Fibroblast of skin of right quadriceps (primary cell): ENCODE measurements around the gene SLC5A11.
A peak's percentile ranks its signal among the peaks of the same experiment; 100 is the strongest.
"Not testable (repeated sequence)": the region's sequence is repeated elsewhere in the genome, so short reads cannot be mapped to it uniquely, and the experiment has no call there.

Experiments used
- DNase-seq: peaks from one replicate; pipeline ENCODE4 v3.0.0-alpha.2; 2013

Gene SLC5A11

DNA sequence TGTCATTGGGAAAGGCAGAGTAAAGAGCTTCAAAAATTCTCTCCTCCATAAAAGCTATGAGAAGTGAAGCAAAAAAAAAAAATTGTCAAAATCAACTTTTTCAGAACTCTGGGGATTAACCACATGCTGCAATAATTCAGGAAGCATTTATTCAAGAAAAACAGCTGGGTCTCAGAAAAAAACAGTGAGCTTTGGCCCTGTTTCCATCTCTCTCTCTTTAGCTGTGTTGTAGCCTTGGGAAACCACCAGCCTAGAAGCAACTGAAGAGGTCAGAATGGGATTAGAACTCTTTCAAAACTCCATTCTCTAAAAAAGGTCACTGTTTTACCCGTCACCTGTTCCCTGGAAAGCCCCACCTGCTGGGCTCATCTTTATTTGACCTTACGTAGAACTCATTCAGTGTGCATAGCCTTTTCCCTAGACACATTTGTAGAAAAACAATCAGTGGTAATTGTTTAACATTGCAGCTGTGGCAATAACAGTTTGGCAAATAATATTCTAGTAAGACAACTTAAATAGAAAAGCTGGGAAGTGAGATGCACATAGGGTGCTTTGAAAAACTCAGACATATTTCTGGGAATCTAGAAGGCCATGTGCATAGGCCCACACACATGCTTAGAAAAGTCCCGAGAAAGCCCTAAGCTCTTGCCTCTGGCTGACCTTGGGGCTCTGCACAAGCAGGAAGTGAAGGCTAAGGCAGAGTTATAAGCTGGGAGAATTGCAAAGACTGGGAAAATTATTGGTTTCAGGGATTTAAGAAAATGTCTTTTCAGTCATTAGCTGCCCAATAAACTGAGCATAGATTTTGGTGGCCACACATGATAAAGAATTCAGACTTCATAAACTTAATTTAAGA lies 18.0 kb downstream of the SLC5A11 start:
- DNase-seq: no peak

DNA sequence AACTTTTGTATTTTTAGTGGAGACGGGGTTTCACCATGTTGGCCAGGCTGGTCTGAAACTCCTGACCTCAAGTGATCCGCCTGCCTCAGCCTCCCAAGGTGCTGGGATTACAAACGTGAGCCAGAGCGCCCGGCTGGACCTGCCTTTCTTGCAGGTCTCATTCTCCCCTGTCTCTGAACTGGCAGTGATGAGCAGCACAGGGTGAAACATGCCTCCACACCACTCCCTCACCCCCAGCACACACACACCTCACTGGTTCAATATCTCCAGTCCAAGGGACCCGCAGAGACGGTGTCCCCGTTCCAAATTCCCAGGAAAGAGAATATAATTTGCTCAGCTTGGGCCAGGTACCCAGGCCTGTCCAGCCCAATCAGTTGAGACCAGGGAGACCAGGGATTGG lies 23.3 kb downstream of the SLC5A11 start:
- no peak for DNase-seq

GRCh38 chr16:24871891-24872290 lies 26.1 kb downstream of the SLC5A11 start:
- no peak for DNase-seq

GRCh38 chr16:24873028-24873427 lies 27.3 kb downstream of the SLC5A11 start:
- no peak for DNase-seq

DNA sequence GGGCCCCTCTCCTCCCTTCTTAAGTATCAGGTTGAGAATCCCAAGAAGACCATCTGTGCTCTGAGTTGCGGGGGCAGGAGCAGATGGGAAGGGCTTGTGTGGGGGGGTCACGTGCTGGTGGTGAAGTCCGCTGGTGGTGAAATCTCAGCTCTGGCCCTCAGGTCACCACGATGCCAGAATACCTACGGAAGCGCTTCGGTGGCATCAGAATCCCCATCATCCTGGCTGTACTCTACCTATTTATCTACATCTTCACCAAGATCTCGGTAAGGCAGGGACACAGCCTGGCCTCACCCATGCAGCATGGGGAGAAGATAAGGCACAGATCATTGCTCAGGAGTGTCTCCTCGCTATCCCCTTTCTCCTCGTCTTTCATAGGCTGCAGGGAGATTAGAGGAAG lies 29.7 kb downstream of the SLC5A11 start:
- no peak for DNase-seq

GRCh38 chr16:24876231-24876630 lies 30.5 kb downstream of the SLC5A11 start:
- DNase-seq: no peak

DNA sequence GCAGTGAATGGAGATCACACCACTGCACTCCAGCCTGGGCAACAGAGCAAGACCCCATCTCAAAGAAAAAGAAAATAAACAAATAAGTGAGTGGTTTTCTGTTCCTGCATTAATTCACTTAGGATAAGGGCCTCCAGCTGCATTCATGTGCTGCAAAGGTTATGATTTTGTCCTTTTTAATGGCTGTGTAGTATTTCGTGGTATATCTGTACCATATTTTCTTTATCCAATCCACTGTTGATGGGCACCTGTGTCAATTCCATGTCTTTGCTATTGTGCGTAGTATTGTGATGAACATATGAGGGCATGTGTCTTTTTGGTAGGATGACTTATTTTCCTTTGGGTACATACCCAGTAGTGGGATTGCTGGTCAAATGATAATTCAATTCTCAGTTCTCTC lies 33.9 kb downstream of the SLC5A11 start:
- no peak for DNase-seq

- no peak for DNase-seq
Measured at GRCh38 chr16:24883714-24884151, 38.0 kb downstream of the SLC5A11 start.

DNA sequence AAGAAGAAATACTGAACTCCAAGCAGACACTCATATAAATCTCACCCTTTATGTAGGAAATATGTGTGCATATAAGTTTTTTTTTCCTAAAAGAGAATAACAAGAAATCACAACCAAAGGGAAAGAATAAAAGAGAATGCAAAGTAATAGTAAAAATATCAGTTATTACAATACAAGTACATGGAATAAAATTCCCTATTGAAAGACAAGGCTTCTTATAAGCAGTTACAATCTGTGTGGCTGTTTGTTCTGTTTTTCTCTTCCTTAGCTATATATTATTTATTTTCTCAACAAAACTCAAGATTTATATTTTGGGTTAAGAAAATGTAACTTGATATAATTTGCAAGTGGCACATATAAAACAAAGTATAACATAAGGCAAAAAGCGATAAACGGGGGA lies 41.7 kb downstream of the SLC5A11 start:
- DNase-seq: no peak

DNA sequence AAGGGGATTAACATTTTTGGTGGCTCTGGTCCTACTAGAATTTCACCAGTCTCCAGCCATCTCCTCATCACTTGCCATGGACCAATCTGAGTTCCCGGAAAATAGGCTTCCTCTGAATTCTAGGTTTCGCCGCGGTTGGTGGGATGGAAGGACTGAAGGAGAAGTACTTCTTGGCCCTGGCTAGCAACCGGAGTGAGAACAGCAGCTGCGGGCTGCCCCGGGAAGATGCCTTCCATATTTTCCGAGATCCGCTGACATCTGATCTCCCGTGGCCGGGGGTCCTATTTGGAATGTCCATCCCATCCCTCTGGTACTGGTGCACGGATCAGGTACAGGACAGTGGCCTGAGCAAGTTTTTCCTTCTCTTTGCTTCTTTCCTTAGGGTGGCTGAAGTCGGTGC lies 45.0 kb downstream of the SLC5A11 start:
- no peak for DNase-seq

DNA sequence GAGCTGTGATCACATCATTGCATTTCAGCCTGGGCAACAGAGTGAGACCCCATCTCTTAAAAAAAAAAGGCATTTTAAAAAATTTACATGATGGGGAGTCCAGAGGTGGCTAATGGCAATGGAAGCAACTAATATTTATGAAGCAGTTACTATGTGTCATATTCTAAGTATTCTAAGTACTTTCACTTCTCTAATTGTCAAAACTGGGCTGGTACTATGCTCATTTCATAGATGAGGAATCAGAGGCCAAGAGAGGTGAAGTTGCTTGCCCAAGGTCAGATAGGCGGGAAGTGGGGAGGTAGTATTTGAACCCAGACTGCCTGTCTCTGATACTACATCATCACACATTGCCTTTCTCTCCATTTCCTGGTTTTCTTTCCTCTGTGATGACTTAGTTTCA lies 50.7 kb downstream of the SLC5A11 start:
- DNase-seq: no peak

DNA sequence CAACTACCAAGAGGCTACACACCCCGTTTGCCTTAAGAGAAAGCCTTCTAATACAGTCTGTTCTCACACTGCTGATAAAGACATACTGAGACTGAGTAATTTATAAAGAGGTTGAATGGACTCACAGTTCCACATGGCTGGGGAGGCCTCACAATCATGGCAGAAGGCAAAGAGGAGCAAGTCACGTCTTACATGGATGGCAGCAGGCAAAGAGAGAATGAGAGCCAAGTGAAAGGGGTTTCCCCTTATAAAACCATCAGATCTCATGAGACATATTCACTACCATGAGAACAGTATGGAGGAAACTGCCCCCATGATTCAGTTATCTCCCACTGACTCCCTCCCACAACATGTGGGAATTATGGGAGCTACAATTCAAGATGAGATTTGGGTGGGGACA lies 51.8 kb downstream of the SLC5A11 start:
- not testable (repeated sequence) for DNase-seq

DNA sequence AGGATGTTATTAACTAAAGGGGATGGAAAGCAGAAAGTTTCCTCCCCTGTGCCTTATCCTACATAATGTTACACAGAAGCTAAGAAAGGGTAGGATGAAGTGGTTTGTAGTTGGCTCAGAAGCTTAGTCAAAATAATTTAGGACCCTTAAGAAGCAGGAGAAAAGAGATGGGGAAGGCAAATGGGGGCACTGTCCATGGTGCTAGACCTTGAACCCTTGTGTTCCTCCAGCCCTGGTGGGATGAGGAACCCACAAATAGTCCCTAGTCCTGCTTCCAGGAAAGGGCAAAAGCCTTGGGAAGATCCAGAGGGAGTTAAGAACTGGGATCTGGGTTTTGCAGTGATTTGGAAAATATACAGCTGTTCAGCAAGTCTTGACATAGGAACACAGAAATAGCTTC lies 54.5 kb downstream of the SLC5A11 start:
- DNase-seq: no peak

DNA sequence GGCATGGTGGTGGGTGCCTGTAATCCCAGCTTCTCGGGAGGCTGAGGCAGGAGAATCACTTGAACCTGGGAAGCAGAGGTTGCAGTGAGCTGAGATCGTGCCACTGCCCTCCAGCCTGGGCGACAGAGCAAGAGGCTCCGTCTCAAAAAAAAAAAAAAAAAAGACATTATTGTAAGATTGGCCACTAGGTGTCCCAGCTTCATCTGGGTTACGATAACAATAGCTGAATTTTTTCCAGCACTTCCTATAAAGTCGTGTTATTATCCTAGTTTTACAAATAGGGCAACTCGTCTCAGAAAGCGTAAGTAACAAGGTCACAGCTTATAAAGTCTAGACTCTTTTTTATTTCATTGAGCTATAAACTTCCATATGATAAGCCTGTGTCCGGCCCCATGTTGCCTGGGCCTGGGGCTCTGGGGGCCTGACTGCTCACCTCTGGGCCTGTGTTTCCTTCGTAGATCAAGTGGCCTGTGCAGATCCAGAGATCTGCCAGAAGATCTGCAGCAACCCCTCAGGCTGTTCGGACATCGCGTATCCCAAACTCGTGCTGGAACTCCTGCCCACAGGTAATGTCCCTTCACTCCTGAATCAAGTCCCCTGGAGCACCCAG lies 60.5 kb downstream of the SLC5A11 start:
- peak; percentile 16 for DNase-seq

DNA sequence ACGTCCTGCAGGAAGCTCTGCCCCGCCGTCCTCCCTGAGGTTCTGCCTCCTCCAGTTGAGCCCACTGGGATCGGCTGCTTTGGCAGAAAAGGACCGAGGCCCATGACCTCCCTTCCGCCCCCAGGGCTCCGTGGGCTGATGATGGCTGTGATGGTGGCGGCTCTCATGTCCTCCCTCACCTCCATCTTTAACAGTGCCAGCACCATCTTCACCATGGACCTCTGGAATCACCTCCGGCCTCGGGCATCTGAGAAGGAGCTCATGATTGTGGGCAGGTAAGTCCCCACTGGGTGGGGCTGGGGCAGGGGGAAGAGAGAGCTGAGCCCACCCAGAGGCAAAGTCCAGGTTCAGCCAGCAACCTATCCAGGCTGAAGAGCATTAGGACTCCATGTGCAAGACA lies 61.1 kb downstream of the SLC5A11 start:
- DNase-seq: no peak

DNA sequence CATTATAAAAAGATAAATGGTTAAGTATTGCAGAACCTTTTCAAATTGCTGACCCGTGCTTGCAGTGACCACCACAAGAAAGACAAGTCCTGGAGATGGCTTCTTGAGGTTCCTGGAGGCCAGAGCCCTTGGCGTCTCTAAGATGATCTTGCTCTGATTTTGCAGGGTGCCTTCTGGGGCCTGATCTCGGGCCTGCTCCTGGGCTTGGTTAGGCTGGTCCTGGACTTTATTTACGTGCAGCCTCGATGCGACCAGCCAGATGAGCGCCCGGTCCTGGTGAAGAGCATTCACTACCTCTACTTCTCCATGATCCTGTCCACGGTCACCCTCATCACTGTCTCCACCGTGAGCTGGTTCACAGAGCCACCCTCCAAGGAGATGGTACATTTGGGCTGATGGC lies 63.0 kb downstream of the SLC5A11 start:
- no peak for DNase-seq

DNA sequence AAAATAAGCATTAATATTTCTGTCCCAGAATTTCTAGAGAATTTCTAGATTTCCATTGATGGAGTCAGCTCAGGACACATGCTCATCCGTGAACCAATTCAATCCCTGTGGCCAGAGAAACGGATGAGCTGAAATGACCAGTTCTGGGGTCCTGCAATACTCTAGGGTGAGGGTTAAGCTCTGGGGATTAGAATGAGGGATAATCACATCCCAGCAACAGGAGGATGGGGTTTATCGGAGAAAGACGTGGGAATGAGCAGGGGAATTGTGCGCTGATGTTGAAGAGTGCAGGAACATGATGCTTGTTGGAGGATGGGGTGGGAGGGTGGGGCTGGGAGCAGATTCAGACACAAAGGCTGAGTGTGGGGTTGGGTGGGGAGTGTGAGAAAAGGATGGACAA lies 64.1 kb downstream of the SLC5A11 start:
- no peak for DNase-seq

- no peak for DNase-seq
Measured at GRCh38 chr16:24915019-24915418, 69.3 kb downstream of the SLC5A11 start.

DNA sequence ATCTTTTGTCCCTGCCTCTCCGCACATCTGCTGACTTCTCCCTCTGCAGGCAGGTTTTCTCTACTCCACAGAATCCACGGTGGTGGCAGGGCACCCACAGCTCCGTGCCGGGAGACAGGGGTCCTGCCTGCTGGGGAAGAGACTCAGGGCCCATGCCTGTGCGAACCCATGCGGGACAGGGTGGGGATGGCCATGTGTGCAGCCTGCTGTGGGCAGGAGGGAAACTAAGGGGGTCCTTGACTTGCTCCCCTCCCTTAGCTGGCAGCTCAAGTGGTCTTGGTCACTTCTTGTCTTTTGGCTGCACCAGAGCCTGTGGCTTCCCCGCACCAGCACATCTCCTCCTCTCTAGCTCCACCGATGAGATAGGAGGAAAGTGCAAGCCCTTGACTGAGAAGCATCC lies 69.8 kb downstream of the SLC5A11 start:
- no peak for DNase-seq

DNA sequence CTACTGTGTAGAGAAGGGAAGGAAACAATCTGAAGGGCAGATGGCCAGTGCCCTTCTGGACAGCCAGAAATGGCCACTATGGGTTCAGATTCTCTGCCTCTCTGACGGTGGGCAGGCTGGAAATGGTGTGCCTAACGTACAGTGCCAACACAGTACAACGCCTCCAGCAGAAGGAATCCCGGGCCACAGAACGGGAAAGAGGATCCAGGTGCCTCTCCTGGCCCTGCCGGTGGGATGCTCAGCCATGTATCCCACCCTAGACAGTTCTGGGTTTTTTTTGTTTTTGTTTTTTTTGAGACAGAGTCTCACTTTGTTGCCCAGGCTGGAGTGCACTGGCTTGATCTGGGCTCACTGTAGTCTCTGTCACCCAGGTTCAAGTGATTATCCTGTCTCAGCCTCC lies 71.5 kb downstream of the SLC5A11 start:
- DNase-seq: no peak

GRCh38 chr16:24917891-24918290 lies 72.1 kb downstream of the SLC5A11 start:
- no peak for DNase-seq

GRCh38 chr16:24918641-24919040 lies 72.9 kb downstream of the SLC5A11 start:
- no peak for DNase-seq

- no peak for DNase-seq
Measured at GRCh38 chr16:24919536-24919935, 73.8 kb downstream of the SLC5A11 start.

DNA sequence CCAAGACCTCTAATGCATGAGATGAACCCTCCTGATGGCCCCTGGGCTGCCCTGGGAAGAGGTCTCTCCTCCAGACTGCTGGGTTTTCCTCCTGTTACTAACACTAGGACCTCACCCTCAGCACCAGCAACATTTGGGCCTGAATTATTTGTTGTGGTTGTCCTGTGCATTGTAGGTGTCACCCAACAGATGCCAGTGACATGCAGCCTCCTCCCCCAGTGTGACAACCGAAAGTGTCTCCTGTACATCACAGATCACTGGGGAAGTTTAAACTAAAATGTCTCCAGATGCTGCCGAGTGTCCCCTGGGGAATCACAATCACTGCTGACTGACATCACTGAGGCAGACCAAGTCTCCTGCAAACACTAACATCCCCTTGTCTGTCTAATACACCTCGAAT lies 74.8 kb downstream of the SLC5A11 start:
- DNase-seq: no peak

DNA sequence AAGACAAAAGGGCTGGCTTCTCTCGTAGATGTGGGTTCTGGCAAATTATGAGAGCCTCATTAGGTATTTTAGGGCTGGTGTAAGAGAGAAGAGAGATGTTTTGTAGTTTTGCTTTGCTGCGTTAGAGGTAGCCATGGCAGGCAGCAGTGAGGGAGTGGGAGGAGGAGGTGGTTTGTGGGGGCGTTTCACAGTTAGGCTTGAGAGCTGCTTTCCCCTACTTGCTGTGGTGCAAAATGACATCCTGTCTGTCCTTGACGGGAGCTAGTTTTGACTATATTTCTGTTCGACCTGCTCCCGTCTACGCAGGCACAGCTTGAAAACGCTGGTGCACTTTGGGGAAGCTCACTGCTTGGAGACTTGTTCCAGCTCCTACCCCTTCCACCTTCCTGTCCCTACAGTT lies 75.5 kb downstream of the SLC5A11 start:
- DNase-seq: no peak
